Measurements from ENCODE around the gene SSTR5.
A peak's percentile ranks its signal among the peaks of the same experiment; 100 is the strongest.

SSTR5 gene

GRCh38 chr16:1055557-1055924 is 17.0 kb upstream of the SSTR5 start:
- no peak for DNase-seq

- no peak for DNase-seq
These were observed 16.4 kb upstream of the SSTR5 start for GRCh38 chr16:1056196-1056595.

- DNase-seq: peak; percentile 75
These were observed 15.2 kb upstream of the SSTR5 start for GRCh38 chr16:1057252-1057932.

GRCh38 chr16:1058216-1058615 is 14.3 kb upstream of the SSTR5 start:
- DNase-seq: no peak

- DNase-seq: no peak
These were observed 13.2 kb upstream of the SSTR5 start for GRCh38 chr16:1059310-1059709.

- no peak for DNase-seq
These were observed 11.9 kb upstream of the SSTR5 start for GRCh38 chr16:1060416-1061340.

GRCh38 chr16:1061769-1062505 is 10.6 kb upstream of the SSTR5 start:
- no peak for DNase-seq

- DNase-seq: no peak
These were observed 9.7 kb upstream of the SSTR5 start for GRCh38 chr16:1062895-1063294.

GRCh38 chr16:1063728-1064127 is 8.8 kb upstream of the SSTR5 start:
- no peak for DNase-seq

- DNase-seq: no peak
These were observed 6.9 kb upstream of the SSTR5 start for GRCh38 chr16:1065469-1066128.

GRCh38 chr16:1066584-1067172 is 5.9 kb upstream of the SSTR5 start:
- DNase-seq: no peak

- DNase-seq: no peak
These were observed 4.9 kb upstream of the SSTR5 start for GRCh38 chr16:1067629-1068028.

- DNase-seq: no peak
These were observed 4.1 kb upstream of the SSTR5 start for GRCh38 chr16:1068451-1068850.

GRCh38 chr16:1069154-1069553 is 3.4 kb upstream of the SSTR5 start:
- no peak for DNase-seq

- no peak for DNase-seq
These were observed 2.3 kb upstream of the SSTR5 start for GRCh38 chr16:1070084-1070863.

GRCh38 chr16:1070864-1071408 is 1.6 kb upstream of the SSTR5 start:
- DNase-seq: no peak

- DNase-seq: no peak
These were observed 854 bp upstream of the SSTR5 start for GRCh38 chr16:1071561-1072225.

- DNase-seq: no peak
These were observed 663 bp downstream of the SSTR5 start for GRCh38 chr16:1073262-1073558.

- DNase-seq: no peak
These were observed 1.2 kb downstream of the SSTR5 start for GRCh38 chr16:1073566-1074378.

GRCh38 chr16:1074379-1074649 is 1.8 kb downstream of the SSTR5 start:
- DNase-seq: no peak

- DNase-seq: no peak
These were observed 3.0 kb downstream of the SSTR5 start for GRCh38 chr16:1075546-1075945.

Data from activated naive CD4-positive, alpha-beta T cell treated with anti-CD3 and anti-CD28 coated beads, Interleukin-2, amount 50 U/mL, for 16 hours (primary cell).